Liver (tissue), 3 donors: ENCODE results near the gene TOM1L2.

ENCODE experiments used
- JUND ChIP-seq, 2 donors: IDR thresholded peaks; 2 replicates each; pipeline ENCODE4 v1.6.1; 2016; ENCODE audit warnings: antibody characterized with exemption in 2 of 2
- TAF1 ChIP-seq: conservative IDR thresholded peaks from 2 replicates; pipeline ENCODE4 v1.6.1; 2016; ENCODE audit warnings: antibody characterized with exemption, mild to moderate bottlenecking
- YY1 ChIP-seq: IDR thresholded peaks from 2 replicates; pipeline ENCODE4 v1.6.1; 2016; ENCODE audit warnings: antibody characterized with exemption, mild to moderate bottlenecking
- TF ChIP-seq, protein P1 (sequence below): fragments of 150-350 bp; IDR thresholded peaks from 2 replicates; pipeline ENCODE4 v1.5.1; 2017; ENCODE audit warnings: improper control_type of control experiment, low read depth, low read length; ENCODE audit not compliant: missing input control
- TF ChIP-seq, protein P2 (sequence below): IDR thresholded peaks from 2 replicates; pipeline ENCODE4 v1.6.1; 2016; ENCODE audit warnings: antibody characterized with exemption, mild to moderate bottlenecking
- TF ChIP-seq, protein P3 (sequence below): IDR thresholded peaks from 2 replicates; pipeline ENCODE4 v1.6.1; 2016; ENCODE audit warnings: antibody characterized with exemption
- donor health status: healthy.
- donor health status: healthy.

DNA sequence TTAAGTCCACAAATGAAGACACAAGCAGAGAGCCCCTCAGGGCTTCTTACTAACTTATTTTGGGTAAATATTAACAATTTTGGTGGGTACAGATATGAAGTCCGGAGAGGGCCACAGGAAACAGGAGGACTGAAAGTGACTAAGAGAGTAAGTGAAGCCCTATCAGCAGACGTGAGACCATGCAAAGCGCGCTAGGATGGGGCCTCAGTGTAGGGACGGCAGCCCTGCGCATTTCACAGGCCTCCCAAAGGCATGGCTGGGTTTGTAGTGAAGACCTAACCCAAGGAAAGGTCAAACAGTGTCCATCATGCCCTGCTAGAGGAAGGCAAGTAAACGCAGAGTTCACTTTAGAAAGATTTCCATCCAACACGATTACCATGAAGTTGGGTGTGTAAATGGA, 75.5 kb downstream of the TOM1L2 start:
- TF ChIP-seq, protein P1, sequence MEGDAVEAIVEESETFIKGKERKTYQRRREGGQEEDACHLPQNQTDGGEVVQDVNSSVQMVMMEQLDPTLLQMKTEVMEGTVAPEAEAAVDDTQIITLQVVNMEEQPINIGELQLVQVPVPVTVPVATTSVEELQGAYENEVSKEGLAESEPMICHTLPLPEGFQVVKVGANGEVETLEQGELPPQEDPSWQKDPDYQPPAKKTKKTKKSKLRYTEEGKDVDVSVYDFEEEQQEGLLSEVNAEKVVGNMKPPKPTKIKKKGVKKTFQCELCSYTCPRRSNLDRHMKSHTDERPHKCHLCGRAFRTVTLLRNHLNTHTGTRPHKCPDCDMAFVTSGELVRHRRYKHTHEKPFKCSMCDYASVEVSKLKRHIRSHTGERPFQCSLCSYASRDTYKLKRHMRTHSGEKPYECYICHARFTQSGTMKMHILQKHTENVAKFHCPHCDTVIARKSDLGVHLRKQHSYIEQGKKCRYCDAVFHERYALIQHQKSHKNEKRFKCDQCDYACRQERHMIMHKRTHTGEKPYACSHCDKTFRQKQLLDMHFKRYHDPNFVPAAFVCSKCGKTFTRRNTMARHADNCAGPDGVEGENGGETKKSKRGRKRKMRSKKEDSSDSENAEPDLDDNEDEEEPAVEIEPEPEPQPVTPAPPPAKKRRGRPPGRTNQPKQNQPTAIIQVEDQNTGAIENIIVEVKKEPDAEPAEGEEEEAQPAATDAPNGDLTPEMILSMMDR = no peak
- no peak for TF ChIP-seq JUND (IDR thresholded peaks at IDR 0.05)
- TF ChIP-seq TAF1 = no peak
- TF ChIP-seq, protein P2, sequence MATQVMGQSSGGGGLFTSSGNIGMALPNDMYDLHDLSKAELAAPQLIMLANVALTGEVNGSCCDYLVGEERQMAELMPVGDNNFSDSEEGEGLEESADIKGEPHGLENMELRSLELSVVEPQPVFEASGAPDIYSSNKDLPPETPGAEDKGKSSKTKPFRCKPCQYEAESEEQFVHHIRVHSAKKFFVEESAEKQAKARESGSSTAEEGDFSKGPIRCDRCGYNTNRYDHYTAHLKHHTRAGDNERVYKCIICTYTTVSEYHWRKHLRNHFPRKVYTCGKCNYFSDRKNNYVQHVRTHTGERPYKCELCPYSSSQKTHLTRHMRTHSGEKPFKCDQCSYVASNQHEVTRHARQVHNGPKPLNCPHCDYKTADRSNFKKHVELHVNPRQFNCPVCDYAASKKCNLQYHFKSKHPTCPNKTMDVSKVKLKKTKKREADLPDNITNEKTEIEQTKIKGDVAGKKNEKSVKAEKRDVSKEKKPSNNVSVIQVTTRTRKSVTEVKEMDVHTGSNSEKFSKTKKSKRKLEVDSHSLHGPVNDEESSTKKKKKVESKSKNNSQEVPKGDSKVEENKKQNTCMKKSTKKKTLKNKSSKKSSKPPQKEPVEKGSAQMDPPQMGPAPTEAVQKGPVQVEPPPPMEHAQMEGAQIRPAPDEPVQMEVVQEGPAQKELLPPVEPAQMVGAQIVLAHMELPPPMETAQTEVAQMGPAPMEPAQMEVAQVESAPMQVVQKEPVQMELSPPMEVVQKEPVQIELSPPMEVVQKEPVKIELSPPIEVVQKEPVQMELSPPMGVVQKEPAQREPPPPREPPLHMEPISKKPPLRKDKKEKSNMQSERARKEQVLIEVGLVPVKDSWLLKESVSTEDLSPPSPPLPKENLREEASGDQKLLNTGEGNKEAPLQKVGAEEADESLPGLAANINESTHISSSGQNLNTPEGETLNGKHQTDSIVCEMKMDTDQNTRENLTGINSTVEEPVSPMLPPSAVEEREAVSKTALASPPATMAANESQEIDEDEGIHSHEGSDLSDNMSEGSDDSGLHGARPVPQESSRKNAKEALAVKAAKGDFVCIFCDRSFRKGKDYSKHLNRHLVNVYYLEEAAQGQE = no peak
- TF ChIP-seq YY1 = no peak
- TF ChIP-seq, protein P3, sequence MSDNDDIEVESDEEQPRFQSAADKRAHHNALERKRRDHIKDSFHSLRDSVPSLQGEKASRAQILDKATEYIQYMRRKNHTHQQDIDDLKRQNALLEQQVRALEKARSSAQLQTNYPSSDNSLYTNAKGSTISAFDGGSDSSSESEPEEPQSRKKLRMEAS = no peak
